SW 1271 (cell line): ENCODE results near the gene VTI1B.
"Not testable (repeated sequence)": the region's sequence is repeated elsewhere in the genome, so short reads cannot be mapped to it uniquely, and the experiment has no call there.

ENCODE experiments used
- DNase-seq, 2 experiments: peaks; one replicate each; lab custom pipeline; 2025; lab: John Stamatoyannopoulos, UW

Gene VTI1B, protein sequence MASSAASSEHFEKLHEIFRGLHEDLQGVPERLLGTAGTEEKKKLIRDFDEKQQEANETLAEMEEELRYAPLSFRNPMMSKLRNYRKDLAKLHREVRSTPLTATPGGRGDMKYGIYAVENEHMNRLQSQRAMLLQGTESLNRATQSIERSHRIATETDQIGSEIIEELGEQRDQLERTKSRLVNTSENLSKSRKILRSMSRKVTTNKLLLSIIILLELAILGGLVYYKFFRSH

DNA sequence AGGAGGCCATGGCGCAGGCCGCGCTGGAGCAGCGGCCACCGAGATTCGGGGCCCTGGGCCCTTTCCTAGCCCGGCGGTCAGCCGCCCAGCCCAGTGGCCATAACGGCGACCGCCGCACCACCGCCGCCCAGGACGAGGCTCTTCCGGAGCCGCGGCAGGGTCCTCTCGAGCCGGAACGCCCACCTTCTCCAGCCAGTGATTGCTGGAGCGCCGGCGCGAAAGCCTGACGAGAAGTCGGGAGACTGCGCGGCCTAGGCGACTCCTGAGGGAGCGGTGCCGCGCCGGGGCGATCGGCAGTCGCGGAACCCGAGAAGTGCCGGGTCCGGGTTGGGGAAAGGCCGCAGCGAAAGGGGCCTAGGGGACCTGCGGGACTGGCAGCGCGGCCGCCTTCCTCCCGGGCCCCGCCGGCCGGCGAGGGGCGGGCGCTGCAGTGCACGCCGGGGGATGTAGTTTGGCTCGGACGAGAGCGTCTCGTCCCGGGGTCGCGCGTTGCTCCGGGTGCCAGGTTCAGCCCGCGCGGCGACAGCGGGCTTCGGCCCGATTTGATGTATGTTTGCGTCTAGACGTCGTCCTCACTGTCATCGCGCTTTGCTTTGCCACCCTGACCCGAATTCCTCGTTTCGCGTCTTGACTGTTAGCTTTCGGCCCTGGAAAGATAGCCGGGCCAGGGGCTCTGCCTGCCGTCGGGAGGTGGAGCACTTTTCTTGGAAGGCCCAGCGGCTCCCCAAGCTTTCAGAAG is at the start of gene VTI1B:
VTI1B (minus strand) TSS at position 153 of the 739 bp plus-strand sequence; CDS start at position 10, 143 bp downstream.
- peak; percentile 20 to 73 for DNase-seq

GRCh38 chr14:67722293-67722692 is 47.9 kb upstream of the VTI1B start:
- no peak for DNase-seq

GRCh38 chr14:67721875-67722274 is 47.4 kb upstream of the VTI1B start:
- no peak for DNase-seq

GRCh38 chr14:67719866-67720265 is 45.4 kb upstream of the VTI1B start:
- DNase-seq: no peak

- DNase-seq: not testable (repeated sequence)
Measured at GRCh38 chr14:67719385-67719784, 45.0 kb upstream of the VTI1B start.

GRCh38 chr14:67718265-67718664 is 43.8 kb upstream of the VTI1B start:
- no peak for DNase-seq

- no peak for DNase-seq
Measured at GRCh38 chr14:67717048-67717447, 42.6 kb upstream of the VTI1B start.

GRCh38 chr14:67710209-67710608 is 35.8 kb upstream of the VTI1B start:
- peak in 1 of 2 experiments; percentile 18 for DNase-seq

GRCh38 chr14:67709796-67710195 is 35.4 kb upstream of the VTI1B start:
- not testable (repeated sequence) for DNase-seq

- not testable (repeated sequence) for DNase-seq
Measured at GRCh38 chr14:67709346-67709745, 34.9 kb upstream of the VTI1B start.

GRCh38 chr14:67705211-67705610 is 30.8 kb upstream of the VTI1B start:
- no peak for DNase-seq

DNA sequence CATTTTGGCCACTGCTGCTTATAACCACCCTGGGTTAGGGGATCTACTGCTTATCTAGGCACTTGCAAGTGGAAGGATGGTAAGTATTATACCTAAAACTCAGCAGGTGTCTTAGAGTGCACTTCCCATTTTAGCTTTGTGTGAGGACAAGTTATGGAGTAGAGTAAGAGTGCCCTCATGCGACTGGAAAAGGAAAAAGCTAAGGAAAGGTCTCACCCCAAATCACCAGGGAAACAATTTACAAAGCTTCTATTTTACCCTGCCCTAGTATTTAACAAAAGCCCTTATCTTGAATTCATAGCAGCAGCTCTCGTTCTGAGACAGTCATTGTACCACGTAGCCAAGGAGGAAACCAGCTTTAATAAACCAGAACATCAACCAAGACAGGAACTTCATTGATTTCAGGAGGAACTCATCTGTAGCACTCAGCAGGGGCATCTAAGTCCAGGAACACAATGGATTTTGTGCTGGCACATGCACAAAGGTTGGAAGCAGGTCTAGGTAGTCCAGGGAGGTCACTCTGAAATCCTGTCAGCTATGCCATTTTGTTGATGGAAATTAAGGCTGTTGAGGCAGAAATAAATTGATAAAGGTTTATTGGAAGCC is 30.2 kb upstream of the VTI1B start:
- DNase-seq: peak in 1 of 2 experiments; percentile 82

- no peak for DNase-seq
Measured at GRCh38 chr14:67703997-67704396, 29.6 kb upstream of the VTI1B start.

GRCh38 chr14:67701492-67701891 is 27.1 kb upstream of the VTI1B start, which contains the start of gene RDH12:
RDH12 (plus strand) TSS chr14:67701886; CDS start chr14:67722643, 20,757 bp downstream.
- not testable (repeated sequence) for DNase-seq

DNA sequence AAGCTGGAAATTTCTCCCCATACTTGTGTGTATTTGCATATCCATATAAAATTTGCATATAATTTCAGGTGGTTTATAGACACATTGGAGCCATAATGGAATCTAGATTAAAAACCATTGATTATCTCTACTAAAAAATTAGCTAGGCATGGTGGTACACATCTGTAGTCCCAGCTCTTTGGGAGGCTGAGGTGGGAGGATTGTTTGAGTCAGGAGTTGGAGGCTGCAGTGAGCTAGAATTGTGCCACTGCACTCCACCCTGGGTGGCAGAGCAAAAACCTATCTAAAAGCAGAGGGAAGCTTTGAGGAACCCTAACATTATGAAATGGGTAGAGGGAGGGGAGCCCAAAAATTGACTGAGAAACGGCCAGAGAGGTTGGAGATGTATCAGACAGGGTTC is 23.7 kb upstream of the VTI1B start:
- DNase-seq: no peak

- no peak for DNase-seq
Measured at GRCh38 chr14:67697006-67697405, 22.6 kb upstream of the VTI1B start.

DNA sequence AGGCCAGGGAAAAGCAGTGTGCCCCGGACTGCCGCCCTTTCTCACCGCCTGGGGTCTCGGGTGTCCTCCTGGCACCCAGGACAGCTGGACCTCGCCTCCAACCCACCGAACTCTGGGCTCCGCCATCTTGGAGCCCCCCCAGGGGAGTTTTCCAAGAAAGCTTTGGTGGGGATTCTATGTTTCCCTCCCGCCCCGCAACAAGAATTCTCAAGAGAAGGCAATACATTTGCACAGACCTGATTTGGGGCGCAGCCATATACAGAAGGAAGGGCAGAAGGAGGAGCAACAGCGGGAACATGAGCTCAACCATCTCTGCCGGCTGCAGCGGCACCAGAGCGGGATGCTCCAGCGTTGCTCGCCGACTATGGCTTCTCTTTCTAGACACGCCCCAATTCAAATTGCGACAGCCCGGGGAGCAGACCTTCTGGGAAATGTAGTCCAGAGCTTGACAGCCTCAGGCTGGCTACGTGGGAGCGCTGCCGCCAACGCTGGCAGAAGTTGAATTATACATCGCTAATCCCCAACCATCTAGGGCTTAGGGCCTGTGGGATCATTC is 21.0 kb upstream of the VTI1B start, which contains the start of gene RDH11:
RDH11 (minus strand) TSS at position 371 of the 556 bp plus-strand sequence; CDS start at position 310, 61 bp downstream.
- DNase-seq: peak; percentile 84 to 93

DNA sequence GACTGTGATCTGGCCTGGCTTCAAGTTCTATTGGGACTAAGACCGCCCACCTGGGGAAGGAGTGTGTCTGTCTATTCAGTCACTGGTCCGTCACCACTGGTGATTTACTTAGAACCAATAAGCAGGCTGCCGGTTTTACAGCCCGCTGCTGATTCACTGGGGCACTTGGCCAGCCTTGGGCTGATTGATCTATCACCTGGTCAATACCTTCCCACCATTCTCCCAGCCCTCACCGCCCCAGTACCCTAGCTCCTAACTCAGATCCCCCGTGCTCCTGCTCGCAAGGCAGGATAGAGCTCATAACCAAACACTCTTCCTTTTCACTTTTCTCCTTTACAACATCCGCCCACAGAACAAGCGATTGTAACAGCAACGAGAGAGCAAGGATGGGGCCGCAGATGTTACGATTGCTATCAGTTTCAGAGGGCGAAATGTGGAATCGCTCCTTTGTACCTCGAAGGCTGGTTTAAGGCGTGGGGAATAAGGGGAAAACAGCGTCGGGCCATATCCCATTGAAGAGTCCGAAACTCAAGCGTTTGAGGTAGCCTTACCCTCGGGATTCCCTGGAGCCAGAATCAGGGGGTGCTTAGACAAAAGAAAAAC is 20.5 kb upstream of the VTI1B start:
- DNase-seq: peak; percentile 50 to 89

GRCh38 chr14:67690011-67690410 is 15.6 kb upstream of the VTI1B start:
- DNase-seq: no peak

DNA sequence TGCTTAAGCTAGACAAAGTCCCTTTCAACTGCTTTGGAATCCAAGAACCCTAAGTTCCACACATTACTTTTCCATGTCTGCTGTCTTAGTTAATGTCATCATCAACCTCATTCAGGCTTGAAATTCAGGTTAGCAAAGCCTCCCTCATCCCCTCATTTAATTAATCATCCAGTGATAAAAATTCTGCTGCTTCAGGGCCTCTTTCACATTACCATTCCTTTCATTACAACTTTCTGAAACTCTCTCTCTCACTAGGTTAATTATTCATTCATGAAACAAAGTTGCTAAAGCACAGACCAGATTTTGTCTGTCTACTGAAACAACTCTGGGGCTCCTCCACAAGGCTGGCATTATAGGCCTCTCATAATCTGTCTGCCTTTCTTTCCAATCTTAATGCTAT is 9.4 kb upstream of the VTI1B start:
- no peak for DNase-seq

DNA sequence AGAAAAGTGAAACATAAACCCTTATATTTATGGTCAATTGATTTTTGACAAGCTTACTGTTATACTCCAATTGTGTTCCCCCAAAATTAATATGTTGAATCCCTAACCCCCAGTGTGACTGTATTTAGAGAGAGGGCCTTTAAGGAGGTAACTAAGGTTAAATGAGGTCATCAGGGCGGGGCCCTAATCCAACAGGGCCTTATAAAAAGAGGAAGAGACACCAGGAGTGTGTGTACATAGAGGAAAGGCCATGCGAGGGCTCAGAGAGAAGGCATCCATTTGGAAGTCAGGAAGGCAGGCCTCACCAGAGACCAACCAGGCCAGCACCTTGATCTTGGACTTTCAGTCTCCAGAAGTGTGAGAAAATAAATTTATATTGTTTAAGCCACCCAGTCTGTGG is 6.5 kb upstream of the VTI1B start:
- DNase-seq: no peak

DNA sequence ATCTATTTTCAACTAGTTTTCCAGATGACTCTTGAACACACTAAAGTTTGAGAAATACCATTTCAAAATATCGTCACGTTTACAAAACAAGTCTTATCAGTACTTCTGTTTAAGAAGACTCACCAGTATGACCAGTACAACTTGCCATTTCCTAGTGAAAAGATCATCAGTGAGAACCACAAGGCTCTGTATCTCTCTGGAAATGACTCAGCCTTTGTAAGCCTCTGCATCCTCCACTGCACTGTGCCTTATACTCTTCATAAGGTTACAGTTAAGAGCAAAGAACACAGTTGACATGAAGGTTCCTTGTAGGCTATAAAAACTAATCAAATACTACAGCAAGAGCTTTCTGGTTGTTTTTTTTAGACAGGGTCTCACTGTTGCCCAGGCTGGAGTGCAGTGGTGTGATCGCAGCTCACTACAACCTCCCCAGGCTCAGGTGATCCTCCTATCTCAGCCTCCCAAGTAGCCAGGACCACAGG is 5.7 kb upstream of the VTI1B start:
- DNase-seq: peak; percentile 33 to 79
